Tibial artery (tissue), 4 donors: Measurements from ENCODE around the gene IGF2R.
"Not testable (repeated sequence)": the region's sequence is repeated elsewhere in the genome, so short reads cannot be mapped to it uniquely, and the experiment has no call there.

Source experiments
- DNase-seq, 2 donors: peaks; one replicate each; pipeline ENCODE4 v3.0.0-alpha.2; 2019
- H3K27ac ChIP-seq, 2 donors: fragments of 200-600 bp; sonication (generic) in 1 of 2; 1 replicate in 1 of 2; 2 replicates in 1 of 2; pipeline ENCODE4 v1.5.1; 2018 to 2019; ENCODE audit warnings: mild to moderate bottlenecking in 1 of 2
- H3K27me3 ChIP-seq, 2 donors: fragments of 200-600 bp; sonication (generic) in 1 of 2; one replicate each; pipeline versions ENCODE4 v1.5.1 to v1.6.0; 2016 to 2019
- H3K36me3 ChIP-seq, 3 donors: fragments of 200-600 bp; sonication (generic) in 2 of 3; one replicate each; pipeline ENCODE4 v1.5.1; 2016 to 2019; ENCODE audit warnings: mild to moderate bottlenecking in 2 of 3
- H3K4me1 ChIP-seq, 4 donors: fragments of 200-600 bp; sonication (generic) in 2 of 4; 1 replicate in 3 of 4; 2 replicates in 1 of 4; pipeline ENCODE4 v1.5.1; 2016 to 2019
- H3K4me3 ChIP-seq, 2 donors: fragments of 200-600 bp; sonication (generic) in 1 of 2; 1 replicate in 1 of 2; 2 replicates in 1 of 2; pipeline ENCODE4 v1.5.1; 2018 to 2019; ENCODE audit warnings: mild to moderate bottlenecking in 2 of 2
- H3K9me3 ChIP-seq, 3 donors: fragments of 200-600 bp; sonication (generic) in 1 of 3; one replicate each; pipeline ENCODE4 v1.5.1; 2016 to 2019
- intact Hi-C: fragments of 100-400 bp; cut with DNase I; formaldehyde crosslinking; loops from one replicate; pipeline ENCODE4 v1.15.0; 2023; ENCODE audit warnings: low total_unique reads
- TF ChIP-seq, protein P1 (sequence below), 2 experiments: fragments of 200-600 bp in 1 of 2; fragments of 450-650 bp in 1 of 2; IDR thresholded peaks; one replicate each; pipeline ENCODE4 v1.5.1; 2017 to 2019; ENCODE audit warnings: antibody characterized with exemption in 2 of 2, mild to moderate bottlenecking in 1 of 2, moderate library complexity in 1 of 2

Gene IGF2R

DNA sequence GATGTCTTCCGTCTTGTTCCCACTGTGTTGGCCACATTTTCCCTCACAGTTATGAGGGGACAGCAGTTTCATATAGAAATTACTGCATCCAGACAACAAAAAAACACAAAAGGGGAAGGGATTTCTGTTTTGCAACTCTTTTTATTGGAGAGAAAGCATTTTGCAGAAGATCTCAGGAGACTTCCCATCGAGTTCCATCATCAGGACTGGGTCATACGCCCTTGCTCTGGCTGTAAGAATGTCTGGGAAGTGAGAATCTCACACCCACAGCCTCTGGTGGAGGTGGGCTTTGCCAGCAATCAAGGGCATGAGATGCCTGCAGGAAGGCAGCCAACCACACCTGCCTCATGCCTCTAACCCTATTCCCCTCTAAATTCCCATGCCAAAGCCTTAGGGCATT, 5.8 kb upstream of the IGF2R start:
- intact Hi-C loops = no loop called here
- no peaks in the 10 kb centered on the region for H3K36me3 ChIP-seq
- peaks cover 0 to 15% (median 7%) of the 10 kb centered on the region in 4 donors for H3K4me1 ChIP-seq
- no peak for DNase-seq
- H3K4me3 ChIP-seq = no peak overlapping the region
- no peaks in the 10 kb centered on the region for H3K27me3 ChIP-seq
- H3K9me3 ChIP-seq = no peaks in the 10 kb centered on the region
- TF ChIP-seq, protein P1, sequence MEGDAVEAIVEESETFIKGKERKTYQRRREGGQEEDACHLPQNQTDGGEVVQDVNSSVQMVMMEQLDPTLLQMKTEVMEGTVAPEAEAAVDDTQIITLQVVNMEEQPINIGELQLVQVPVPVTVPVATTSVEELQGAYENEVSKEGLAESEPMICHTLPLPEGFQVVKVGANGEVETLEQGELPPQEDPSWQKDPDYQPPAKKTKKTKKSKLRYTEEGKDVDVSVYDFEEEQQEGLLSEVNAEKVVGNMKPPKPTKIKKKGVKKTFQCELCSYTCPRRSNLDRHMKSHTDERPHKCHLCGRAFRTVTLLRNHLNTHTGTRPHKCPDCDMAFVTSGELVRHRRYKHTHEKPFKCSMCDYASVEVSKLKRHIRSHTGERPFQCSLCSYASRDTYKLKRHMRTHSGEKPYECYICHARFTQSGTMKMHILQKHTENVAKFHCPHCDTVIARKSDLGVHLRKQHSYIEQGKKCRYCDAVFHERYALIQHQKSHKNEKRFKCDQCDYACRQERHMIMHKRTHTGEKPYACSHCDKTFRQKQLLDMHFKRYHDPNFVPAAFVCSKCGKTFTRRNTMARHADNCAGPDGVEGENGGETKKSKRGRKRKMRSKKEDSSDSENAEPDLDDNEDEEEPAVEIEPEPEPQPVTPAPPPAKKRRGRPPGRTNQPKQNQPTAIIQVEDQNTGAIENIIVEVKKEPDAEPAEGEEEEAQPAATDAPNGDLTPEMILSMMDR (IDR thresholded peaks at IDR 0.05) = no peak
- H3K27ac ChIP-seq = no peak overlapping the region

DNA sequence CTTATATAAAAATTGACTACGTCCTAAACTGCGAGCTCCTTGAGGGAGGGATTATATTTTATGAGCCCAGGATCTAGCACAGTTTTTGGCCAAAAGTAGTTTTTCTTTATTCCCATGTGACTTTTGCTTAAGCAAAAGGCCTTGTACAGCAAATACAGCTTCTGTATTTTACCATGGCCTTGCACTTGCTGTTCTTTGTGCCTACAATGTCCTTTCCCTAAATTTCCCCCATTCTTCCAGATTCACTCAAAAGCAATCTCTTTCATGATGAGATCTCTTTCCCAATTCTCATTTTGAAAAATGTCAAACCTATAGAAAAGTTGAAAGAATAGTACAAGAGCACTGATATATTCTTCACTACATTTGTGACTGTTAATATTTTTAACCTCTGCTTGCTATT, 4.8 kb upstream of the IGF2R start:
- no peaks in the 10 kb centered on the region for H3K27me3 ChIP-seq
- H3K4me1 ChIP-seq = peaks cover 0 to 20% (median 7%) of the 10 kb centered on the region in 4 donors
- H3K4me3 ChIP-seq = no peak overlapping the region
- no peaks in the 10 kb centered on the region for H3K36me3 ChIP-seq
- no peak for DNase-seq
- TF ChIP-seq, protein P1 (IDR thresholded peaks at IDR 0.05) = no peak
- intact Hi-C loops = no loop called here
- H3K27ac ChIP-seq = no peak overlapping the region
- no peaks in the 10 kb centered on the region for H3K9me3 ChIP-seq

DNA sequence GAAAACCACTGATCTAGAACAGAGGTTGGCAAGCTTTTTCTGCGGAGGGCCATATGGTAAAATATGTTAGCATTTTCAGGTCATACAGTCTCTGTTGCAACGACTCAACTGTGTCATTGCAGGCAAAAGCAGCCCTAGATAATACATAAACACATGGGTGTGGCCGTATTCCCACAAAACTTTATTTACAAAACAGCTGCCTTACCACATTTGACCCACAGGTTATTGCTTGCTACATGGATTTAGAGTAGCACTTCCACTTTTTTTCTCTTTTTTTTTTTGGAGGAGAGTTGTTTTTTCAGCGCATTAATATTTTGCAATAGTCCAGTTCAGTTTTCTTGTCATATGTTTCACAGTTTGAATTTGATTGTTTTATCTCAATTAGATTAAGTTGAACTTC, 2.5 kb upstream of the IGF2R start:
- no peak for DNase-seq
- TF ChIP-seq, protein P1 (IDR thresholded peaks at IDR 0.05) = no peak
- Histone ChIP-seq H3K27me3 (no peaks in the 10 kb centered on the region), H3K4me1 (peaks cover 0 to 22% (median 9%) of the 10 kb centered on the region in 4 donors), H3K4me3 (no peak overlapping the region), H3K9me3 (no peaks in the 10 kb centered on the region), H3K27ac (no peak overlapping the region), H3K36me3 (no peaks in the 10 kb centered on the region)
- intact Hi-C loops = loop anchor here (5.0 kb wide), 1 partner anchor 174 kb away; the partner anchor contains the start of gene MRPL18

DNA sequence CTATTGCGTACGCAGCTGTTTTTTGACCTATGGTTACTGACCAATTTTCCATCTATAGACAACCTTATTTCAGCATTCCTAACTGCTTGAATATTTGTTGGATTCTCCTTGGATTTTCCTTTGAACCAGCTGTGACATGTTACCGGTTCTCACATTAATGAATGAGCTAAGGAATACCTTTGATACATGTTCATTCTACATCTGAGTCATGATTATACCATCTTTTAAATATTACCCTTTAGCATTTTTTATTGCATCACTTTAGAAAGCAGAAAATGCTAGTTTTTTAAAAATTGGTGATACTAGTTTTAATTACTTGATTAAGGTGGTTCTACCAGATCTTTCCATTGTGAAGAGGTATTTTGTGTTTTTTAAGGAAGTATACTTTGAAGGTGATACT, 1.9 kb upstream of the IGF2R start:
- Histone ChIP-seq H3K27ac (no peak overlapping the region), H3K36me3 (no peaks in the 10 kb centered on the region), H3K4me1 (peaks cover 0 to 25% (median 12%) of the 10 kb centered on the region in 4 donors), H3K9me3 (no peaks in the 10 kb centered on the region), H3K4me3 (no peak overlapping the region), H3K27me3 (no peaks in the 10 kb centered on the region)
- TF ChIP-seq, protein P1 (IDR thresholded peaks at IDR 0.05) = no peak
- DNase-seq = no peak
- intact Hi-C loops = loop anchor here (5.0 kb wide), 1 partner anchor 175 kb away; the partner anchor contains the start of gene MRPL18

DNA sequence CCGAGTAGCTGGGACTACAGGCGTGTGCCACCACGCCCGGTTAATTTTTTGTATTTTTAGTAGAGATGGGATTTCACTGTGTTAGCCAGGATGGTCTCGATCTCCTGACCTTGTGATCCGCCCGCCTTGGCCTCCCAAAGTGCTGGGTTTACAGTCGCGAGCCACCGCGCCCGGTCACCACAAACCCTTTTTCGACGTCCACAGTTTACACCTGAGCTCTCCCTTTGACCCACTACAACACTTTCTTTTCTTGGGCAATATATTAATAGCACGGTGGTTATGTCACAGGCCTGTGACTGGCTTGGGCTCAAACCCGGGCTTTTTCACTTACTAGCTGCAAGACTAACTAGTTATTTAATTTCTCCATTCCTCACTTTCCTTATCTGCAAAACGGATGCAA, 1.3 kb upstream of the IGF2R start:
- H3K9me3 ChIP-seq, H3K27me3 ChIP-seq, H3K27ac ChIP-seq, H3K4me3 ChIP-seq, DNase-seq, H3K36me3 ChIP-seq: not testable (repeated sequence)
- H3K4me1 ChIP-seq = peaks cover 0 to 29% (median 15%) of the 10 kb centered on the region in 4 donors
- intact Hi-C loops = loop anchor here (5.0 kb wide), 1 partner anchor 175 kb away; the partner anchor contains the start of gene MRPL18

DNA sequence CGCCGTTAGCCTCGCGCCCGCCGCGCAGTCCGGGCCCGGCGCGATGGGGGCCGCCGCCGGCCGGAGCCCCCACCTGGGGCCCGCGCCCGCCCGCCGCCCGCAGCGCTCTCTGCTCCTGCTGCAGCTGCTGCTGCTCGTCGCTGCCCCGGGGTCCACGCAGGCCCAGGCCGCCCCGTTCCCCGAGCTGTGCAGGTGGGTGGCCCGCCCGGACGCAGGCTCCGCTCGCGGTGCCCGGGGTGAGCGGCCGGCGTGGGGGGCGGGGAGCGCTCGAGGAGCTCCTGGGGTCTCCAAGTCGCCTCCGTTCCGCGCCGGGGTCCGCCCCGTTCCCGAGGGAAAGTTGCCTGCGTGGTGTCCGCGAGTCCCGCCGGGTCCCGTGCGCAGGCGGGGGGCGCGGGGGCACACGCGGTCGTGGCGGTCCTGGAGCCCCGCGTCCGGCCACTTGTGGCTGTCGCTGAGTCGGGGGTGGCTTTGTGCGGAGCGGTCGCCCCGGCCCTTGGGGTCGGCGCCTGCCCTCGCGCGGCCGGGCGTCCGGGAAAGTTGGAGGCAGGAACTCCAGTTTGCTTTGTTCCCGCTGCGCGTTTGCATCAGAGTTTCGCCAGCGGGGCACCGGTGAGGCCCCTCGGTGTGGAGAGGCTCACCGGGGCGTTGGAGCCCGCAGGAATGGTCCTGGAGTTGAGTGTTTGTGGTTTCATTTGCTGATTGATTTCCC, 476 bp downstream of the IGF2R start:
- no peaks in the 10 kb centered on the region for H3K36me3 ChIP-seq
- TF ChIP-seq, protein P1 (IDR thresholded peaks at IDR 0.05) = no peak
- H3K9me3 ChIP-seq = no peaks in the 10 kb centered on the region
- H3K27me3 ChIP-seq = no peaks in the 10 kb centered on the region
- peak in 1 of 2 donors; percentile 77 for DNase-seq
- H3K27ac ChIP-seq = peak overlapping the region; percentile 89 to 91
- H3K4me3 ChIP-seq = peak overlapping the region; percentile 97 to 100
- peaks cover 0 to 44% (median 19%) of the 10 kb centered on the region in 4 donors for H3K4me1 ChIP-seq
- intact Hi-C loops = loop anchor here (5.0 kb wide), 1 partner anchor 177 kb away; the partner anchor contains the start of gene MRPL18
